T-cell (primary cell): Measurements from ENCODE around the gene DIRAS1. TPM values are rescaled to one million over a fixed set of nuclear protein-coding genes. Genes with fewer than 3 reads are reported as not detected.

Experiments used
- ATAC-seq, 4 experiments: fragments of 200-7000 bp in 3 of 4; fragments of 150-1000 bp in 1 of 4; cut with Tn5 transposase; replicated peaks in 1 of 4; 1 replicate in 3 of 4; 2 replicates in 1 of 4; pipeline ENCODE4 v1.10.0; 2021; ENCODE audit warnings: moderate library complexity in 3 of 4, mild to moderate bottlenecking in 2 of 4, moderate number of reproducible peaks in 1 of 4
- CTCF ChIA-PET, 2 donors: fragments of 300-600 bp; sonication (Branson Sonifier 250); formaldehyde crosslinking; loops; one replicate each; lab custom pipeline; 2022; ENCODE audit warnings: antibody characterized with exemption in 2 of 2; lab: Charles Lee
- POLR2A ChIA-PET, 2 donors: fragments of 300-600 bp; sonication (Branson Sonifier 250); formaldehyde crosslinking; loops; one replicate each; lab custom pipeline; 2022; ENCODE audit warnings: antibody characterized with exemption in 2 of 2; lab: Charles Lee
- DNase-seq, 35 experiments: peaks; one replicate each; pipeline versions ENCODE4 v3.0.0 to v3.0.0-alpha.2; 2013 to 2023
- H3K27ac ChIP-seq: one replicate; pipeline ENCODE4 v1.5.1; 2013; ENCODE audit warnings: low read length
- H3K27me3 ChIP-seq, 2 experiments: replicated peaks in 1 of 2; 1 replicate in 1 of 2; 2 replicates in 1 of 2; pipeline versions ENCODE4 v1.6.1 to v1.7.0; 2013; ENCODE audit warnings: low read length in 1 of 2, mixed read lengths in 1 of 2; ENCODE audit not compliant: control insufficient read depth in 2 of 2, insufficient read depth in 2 of 2; ENCODE audit errors: extremely low read depth in 1 of 2
- H3K36me3 ChIP-seq, 2 donors: 1 replicate in 1 of 2; 2 replicates in 1 of 2; pipeline versions ENCODE4 v1.6.1 to v1.7.0; 2013; ENCODE audit warnings: low read length in 1 of 2; ENCODE audit not compliant: control insufficient read depth in 2 of 2, insufficient read depth in 1 of 2; ENCODE audit errors: extremely low read depth in 1 of 2
- H3K4me1 ChIP-seq, 2 experiments: 1 replicate in 1 of 2; 2 replicates in 1 of 2; pipeline versions ENCODE4 v1.6.1 to v1.7.0; 2013; ENCODE audit warnings: low read length in 2 of 2, mixed read lengths in 1 of 2; ENCODE audit not compliant: insufficient read depth in 2 of 2, control insufficient read depth in 1 of 2; ENCODE audit errors: extremely low read depth in 1 of 2
- H3K4me3 ChIP-seq, 2 donors: 1 replicate in 1 of 2; 2 replicates in 1 of 2; pipeline versions ENCODE4 v1.5.1 to v1.7.0; 2013; ENCODE audit warnings: mild to moderate bottlenecking in 2 of 2, low read length in 1 of 2, moderate library complexity in 1 of 2; ENCODE audit not compliant: control insufficient read depth in 1 of 2; ENCODE audit errors: extremely low read depth in 1 of 2
- H3K9me3 ChIP-seq: 2 replicates; pipeline ENCODE4 v1.7.0; 2013
- H3K27ac Mint-ChIP-seq, 2 donors: one replicate each; pipeline ENCODE4 v1.8.0; 2020 to 2021; ENCODE audit warnings: mild to moderate bottlenecking in 2 of 2, mixed read lengths in 2 of 2
- H3K27me3 Mint-ChIP-seq, 2 donors: one replicate each; pipeline ENCODE4 v1.8.0; 2021 to 2022; ENCODE audit warnings: mixed read lengths in 2 of 2
- H3K36me3 Mint-ChIP-seq: one replicate; pipeline ENCODE4 v1.8.0; 2021; ENCODE audit warnings: mixed read lengths
- H3K4me1 Mint-ChIP-seq, 3 donors: one replicate each; pipeline ENCODE4 v1.8.0; 2020 to 2022; ENCODE audit warnings: mixed read lengths in 3 of 3, mild to moderate bottlenecking in 1 of 3
- H3K4me3 Mint-ChIP-seq, 3 donors: one replicate each; pipeline ENCODE4 v1.8.0; 2020 to 2022; ENCODE audit warnings: mild to moderate bottlenecking in 3 of 3, mixed read lengths in 3 of 3, moderate library complexity in 3 of 3
- H3K9me3 Mint-ChIP-seq, 3 donors: one replicate each; pipeline ENCODE4 v1.8.0; 2020 to 2022; ENCODE audit warnings: mixed read lengths in 3 of 3
- WGBS: methylation state at CpG from one replicate; pipeline ENCODE4 v1.1.5; 2013; ENCODE audit warnings: missing lambda C conversion rate; ENCODE audit not compliant: insufficient coverage; 5-methylcytosine and 5-hydroxymethylcytosine counted together
- total RNA-seq, 35 experiments: library from RNA in 6 of 35; stranded (reverse) in 6 of 35; fragments of 120-200 nt in 1 of 35; gene quantifications; one replicate each; pipeline versions ENCODE4 v1.2.1 to v1.2.4 and lab custom pipeline; 2013 to 2026

DIRAS1 gene
- total RNA-seq, 5 donors from 2014 or later (not counting 1 experiment from before 2014, with no cell fraction given), result 0.53 to 0.70 (median 0.60) TPM

DNA sequence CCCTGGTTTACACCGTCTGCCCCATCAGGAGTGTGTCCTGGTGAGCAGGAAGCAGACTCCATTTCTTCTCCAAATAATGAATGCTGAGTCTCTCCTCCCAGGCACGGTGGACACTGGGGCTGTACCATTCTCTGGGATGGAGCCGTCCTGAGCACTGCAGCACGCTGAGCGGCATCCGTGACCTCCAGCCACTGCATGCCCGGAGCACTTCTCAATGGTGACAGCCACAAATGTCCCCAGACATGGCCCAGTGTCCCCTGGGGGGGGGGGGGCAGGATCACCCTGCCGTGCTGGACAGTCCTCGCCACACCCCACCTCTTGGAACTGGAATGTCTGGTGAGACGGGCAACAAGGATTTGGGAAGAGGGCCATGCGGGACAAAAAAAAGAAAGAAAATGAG lies 56.1 kb downstream of the DIRAS1 start:
- ATAC-seq (no peak), DNase-seq (no peak)
- Mint-ChIP-seq H3K27me3 (no peaks in the 10 kb centered on the region), H3K4me3 (no peak overlapping the region), H3K27ac (no peak overlapping the region), H3K4me1 (no peaks in the 10 kb centered on the region), H3K36me3 (peaks cover 3% of the 10 kb centered on the region), H3K9me3 (no peaks in the 10 kb centered on the region)
- POLR2A ChIA-PET, result interaction anchor here in 1 of 2 donors (0.7 kb wide), 1 partner anchor 17 kb away, joined by 4 read pairs; no protein-coding TSS in a partner anchor
- CTCF ChIA-PET, result no interaction called here
- Histone ChIP-seq H3K27me3 (peaks cover 0 to 4% of the 10 kb centered on the region in 2 experiments), H3K4me3 (no peak overlapping the region), H3K4me1 (no peaks in the 10 kb centered on the region), H3K27ac (no peak overlapping the region), H3K36me3 (no peaks in the 10 kb centered on the region), H3K9me3 (no peaks in the 10 kb centered on the region)
- WGBS, result 93% methylated on average over 3 of the region's 11 CpGs

Other genes starting within 250 kb of the DIRAS1 start
- 100 to 1,000 TPM in 3 of 5 donors, 10 to 100 TPM in 2; 76.5 to 174 (median 102) TPM for gene GADD45B, start 245.2 kb downstream of the DIRAS1 start, total RNA-seq
- gene GNG7, start 18.7 kb downstream of the DIRAS1 start, total RNA-seq, result 1 to 10 TPM; 4.5 to 7.2 (median 5.7) TPM
- 10 to 100 TPM; 13.2 to 24.5 (median 19.6) TPM for gene SLC39A3, start 18.6 kb upstream of the DIRAS1 start, total RNA-seq
- 10 to 100 TPM; 28.9 to 42.5 (median 36.7) TPM for gene SGTA, start 61.9 kb upstream of the DIRAS1 start, total RNA-seq
- 10 to 100 TPM; 30.8 to 46.6 (median 41.9) TPM for gene THOP1, start 64.1 kb upstream of the DIRAS1 start, total RNA-seq
- gene ZNF554, start 98.5 kb upstream of the DIRAS1 start, total RNA-seq, result 1 to 10 TPM; 5.5 to 9.0 (median 7.5) TPM
- 10 to 100 TPM in 1 of 5 donors, 1 to 10 TPM in 4; 3.7 to 10.9 (median 6.7) TPM for gene ZNF555, start 120.1 kb upstream of the DIRAS1 start, total RNA-seq
- gene ZNF556, start 146.0 kb upstream of the DIRAS1 start, total RNA-seq, result not detected
- gene ZNF57, start 179.6 kb upstream of the DIRAS1 start, total RNA-seq, result 1 to 10 TPM; 2.7 to 6.0 (median 3.7) TPM
- gene ZNF77, start 223.6 kb upstream of the DIRAS1 start, total RNA-seq, result 1 to 10 TPM; 4.1 to 6.5 (median 4.8) TPM